Measurements from ENCODE around the gene IFIT2. TPM values are rescaled to one million over a fixed set of nuclear protein-coding genes. Genes with fewer than 3 reads are reported as not detected.

The IFIT2 gene
- total RNA-seq, 1 experiment from 2014 or later: not detected

- H3K14ac ChIP-seq (ENCODE audit: insufficient read depth, low read length): no peak overlapping the region
- no peak overlapping the region for H2BK20ac ChIP-seq (ENCODE audit: low read depth, low read length, poor library complexity, severe bottlenecking)
- H3K23ac ChIP-seq (ENCODE audit: insufficient read length, low read depth, low read length): no peak overlapping the region
- H2AK5ac ChIP-seq (ENCODE audit: insufficient read length, low read length): no peak overlapping the region
- no peak overlapping the region for H4K91ac ChIP-seq (ENCODE audit: insufficient read length, low read depth, low read length)
- Mint-ChIP-seq H3K4me3 (no peak overlapping the region), H3K4me1 (peaks cover 4% of the 10 kb centered on the region in 2 experiments), H3K27me3 (ENCODE audit: low read depth) (no peaks in the 10 kb centered on the region; the same call in 1 of the 2 replicates), H3K9me3 (no peaks in the 10 kb centered on the region), H3K27ac (no peak overlapping the region), H3K36me3 (ENCODE audit: insufficient read depth in 1 of 3, low read depth in 3 of 3) (no peaks in the 10 kb centered on the region; a peak in 1 of 7 replicates)
- no peaks in the 10 kb centered on the region for H3K4me1 ChIP-seq (ENCODE audit: insufficient read depth, low read length)
- H3K23me2 ChIP-seq (ENCODE audit: insufficient read length, low read depth, low read length, poor library complexity, severe bottlenecking): no peaks in the 10 kb centered on the region
- no peaks in the 10 kb centered on the region; the same call in 1 of the 2 replicates for H3K79me2 ChIP-seq (ENCODE audit: insufficient read depth, low read length)
- no peak overlapping the region for H3K18ac ChIP-seq (ENCODE audit: insufficient read length, low read depth, low read length)
- no peaks in the 10 kb centered on the region for H4K20me1 ChIP-seq (ENCODE audit: control insufficient read depth, insufficient read depth, insufficient read length)
- WGBS (ENCODE audit: extremely low coverage, insufficient read length, low lambda C conversion rate): no CpG with 5 or more reads among the region's 4 CpGs
- no peak overlapping the region for H2BK5ac ChIP-seq (ENCODE audit: insufficient read length, low read length)
- no peak overlapping the region for H3K27ac ChIP-seq (ENCODE audit: insufficient read length, low read depth, low read length)
- TF ChIP-seq CTCF (conservative IDR thresholded peaks at IDR 0.05): no peak
- H3K4ac ChIP-seq (ENCODE audit: low read depth, low read length): no peak overlapping the region
- no peak overlapping the region for H3K9ac ChIP-seq (ENCODE audit: extremely low read depth, insufficient read length, low read length)
- DNase-seq: no peak
- H3K79me1 ChIP-seq (ENCODE audit: insufficient read depth, low read depth, low read length, poor library complexity, severe bottlenecking): no peaks in the 10 kb centered on the region
- H4K5ac ChIP-seq (ENCODE audit: insufficient read length, low read depth, low read length): no peak overlapping the region
- H3K9me3 ChIP-seq (ENCODE audit: control insufficient read depth, low read depth, low read length): no peaks in the 10 kb centered on the region
- H3K56ac ChIP-seq (ENCODE audit: insufficient read length, low read depth, low read length): no peak overlapping the region
- H2AFZ ChIP-seq (ENCODE audit: low read length): no peak overlapping the region
- H3K4me2 ChIP-seq (ENCODE audit: insufficient read depth, insufficient read length, low read length): no peak overlapping the region
- no peak overlapping the region for H2BK12ac ChIP-seq (ENCODE audit: insufficient read length, low read depth, low read length)
- no peak overlapping the region for H2BK15ac ChIP-seq (ENCODE audit: low read depth, low read length)
- no peak overlapping the region for H4K8ac ChIP-seq (replicated peaks; ENCODE audit: insufficient read length, low read depth, low read length)
- H2BK120ac ChIP-seq (ENCODE audit: low read depth, low read length, poor library complexity, severe bottlenecking): no peak overlapping the region
- no peak overlapping the region for H3T11ph ChIP-seq (ENCODE audit: low read length)
- no peaks in the 10 kb centered on the region for H3K27me3 ChIP-seq (ENCODE audit: insufficient read depth, low read length)
Observed at GRCh38 chr10:89308736-89309135, 6.9 kb downstream of the IFIT2 start.

All from H9 (cell line).